ENCODE results near the gene MAF.

MAF gene

GRCh38 chr16:79609861-79610260, 9.3 kb upstream of the MAF start:
- ChIA-PET CTCF (no interaction called here), POLR2A (no interaction called here)
- TF ChIP-seq CTCF (IDR thresholded peaks at IDR 0.05; ENCODE audit: insufficient read depth, low read length, missing control alignments) = no peak
- H3K4me3 ChIP-seq (ENCODE audit: low read depth, low read length) = no peak overlapping the region
- no peak for DNase-seq (ENCODE audit: low read depth, low spot score)

- no peak for DNase-seq (ENCODE audit: low read depth, low spot score)
- POLR2A ChIA-PET = no interaction called here
- H3K4me3 ChIP-seq (ENCODE audit: low read depth, low read length) = no peak overlapping the region
- CTCF ChIA-PET = no interaction called here
- TF ChIP-seq CTCF (IDR thresholded peaks at IDR 0.05; ENCODE audit: insufficient read depth, low read length, missing control alignments) = no peak
Measured at GRCh38 chr16:79608976-79609375, 8.4 kb upstream of the MAF start.

GRCh38 chr16:79607587-79607986, 7.0 kb upstream of the MAF start:
- POLR2A ChIA-PET = no interaction called here
- no peak for DNase-seq (ENCODE audit: low read depth, low spot score)

GRCh38 chr16:79605999-79606398, 5.5 kb upstream of the MAF start:
- DNase-seq (ENCODE audit: low read depth, low spot score) = no peak
- ChIA-PET CTCF (no interaction called here), POLR2A (no interaction called here)
- TF ChIP-seq CTCF (IDR thresholded peaks at IDR 0.05; ENCODE audit: insufficient read depth, low read length, missing control alignments) = no peak
- no peak overlapping the region for H3K4me3 ChIP-seq (ENCODE audit: low read depth, low read length)

More at GRCh38 chr16:79607587-79607986, 7.0 kb upstream of the MAF start:
- no peak for TF ChIP-seq CTCF (IDR thresholded peaks at IDR 0.05; ENCODE audit: insufficient read depth, low read length, missing control alignments)
- CTCF ChIA-PET = no interaction called here
- no peak overlapping the region for H3K4me3 ChIP-seq (ENCODE audit: low read depth, low read length)

GRCh38 chr16:79603055-79603454, 2.5 kb upstream of the MAF start:
- no peak for TF ChIP-seq CTCF (IDR thresholded peaks at IDR 0.05; ENCODE audit: insufficient read depth, low read length, missing control alignments)
- DNase-seq (ENCODE audit: low read depth, low spot score) = no peak
- no peak overlapping the region for H3K4me3 ChIP-seq (ENCODE audit: low read depth, low read length)
- POLR2A ChIA-PET = no interaction called here
- CTCF ChIA-PET = interaction anchor here (1.0 kb wide), 1 partner anchor 1483 kb away, joined by 3 read pairs; no protein-coding TSS in a partner anchor

GRCh38 chr16:79602628-79603014, 2.1 kb upstream of the MAF start:
- no peak for DNase-seq (ENCODE audit: low read depth, low spot score)
- ChIA-PET CTCF (interaction anchor here (0.7 to 3.4 kb wide), 5 partner anchors 10 to 1481 kb away, joined by 3 to 12 read pairs (median 4); no protein-coding TSS in a partner anchor), POLR2A (no interaction called here)
- H3K4me3 ChIP-seq (ENCODE audit: low read depth, low read length) = no peak overlapping the region
- TF ChIP-seq CTCF (IDR thresholded peaks at IDR 0.05; ENCODE audit: insufficient read depth, low read length, missing control alignments) = no peak
